ENCODE measurements around the gene SYF2. TPM values are rescaled to one million over a fixed set of nuclear protein-coding genes. Genes with fewer than 3 reads are reported as not detected.

The SYF2 gene
- polyA plus RNA-seq, 1 of the 3 experiments (the other 2 are of a cell fraction) = 31.1 TPM

DNA sequence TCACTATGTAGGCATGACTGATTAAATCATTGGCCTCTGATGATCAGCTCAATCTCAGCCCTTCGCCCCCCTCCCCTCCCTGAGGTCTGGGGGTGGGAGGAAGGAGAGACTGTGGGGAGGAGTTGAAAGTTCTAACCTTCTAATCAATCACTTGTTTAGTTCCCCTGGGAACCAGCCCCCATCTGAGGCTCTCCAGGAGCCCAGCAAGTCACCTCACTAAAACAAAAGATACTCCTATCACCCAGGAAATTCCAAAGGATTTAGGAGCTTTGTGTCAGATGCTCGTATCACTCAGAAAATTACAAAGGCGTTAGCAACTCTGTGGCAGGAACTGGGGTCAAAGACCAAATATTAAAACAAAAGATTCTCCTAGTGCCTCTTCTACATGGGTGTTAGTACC, 21.6 kb downstream of the SYF2 start:
- DNase-seq = no peak
- ChIA-PET CTCF (interaction anchor here (0.6 to 1.1 kb wide), 2 partner anchors 310 to 313 kb away, joined by 3 read pairs; no protein-coding TSS in a partner anchor), POLR2A (no interaction called here)
- 29% methylated on average over 3 of the region's 3 CpGs for WGBS (ENCODE audit: low lambda C conversion rate)
- H3K36me3 ChIP-seq (replicated peaks in 1 of 2; ENCODE audit: control insufficient read depth in 1 of 2, insufficient read depth in 2 of 2, low read length in 1 of 2) = no peaks in the 10 kb centered on the region
- H3K9me3 ChIP-seq = no peaks in the 10 kb centered on the region
- no peak overlapping the region for H3K9ac ChIP-seq
- no peaks in the 10 kb centered on the region for H3K9me2 ChIP-seq
- no peaks in the 10 kb centered on the region; a peak in 1 of 4 replicates for H3K4me1 ChIP-seq (ENCODE audit: control insufficient read depth in 1 of 2, insufficient read depth in 2 of 2, low read depth in 1 of 2, low read length in 1 of 2)
- no peaks in the 10 kb centered on the region for H3F3A ChIP-seq (replicated peaks; ENCODE audit: insufficient read depth)
- H2AFZ ChIP-seq (ENCODE audit: low read depth) = no peak overlapping the region
- H3K4me2 ChIP-seq = no peak overlapping the region
- H3K79me2 ChIP-seq (ENCODE audit: insufficient read depth) = no peaks in the 10 kb centered on the region
- H3K27me3 ChIP-seq (ENCODE audit: insufficient read depth) = 0 out of 2 replicates have a peak, but pooled peaks cover 4% of the 10 kb centered on the region
- H3K4me3 ChIP-seq (ENCODE audit: low read depth in 2 of 2, low read length in 1 of 2) = no peak overlapping the region
- no peaks in the 10 kb centered on the region for H4K20me1 ChIP-seq (ENCODE audit: insufficient read depth)
- TF ChIP-seq MXI1 (IDR thresholded peaks at IDR 0.05; ENCODE audit: low read depth, low read length) (no peak), SIN3A (IDR thresholded peaks at IDR 0.05; ENCODE audit: borderline replicate concordance, low read depth, low read length) (no peak)
- TF ChIP-seq, protein P1, sequence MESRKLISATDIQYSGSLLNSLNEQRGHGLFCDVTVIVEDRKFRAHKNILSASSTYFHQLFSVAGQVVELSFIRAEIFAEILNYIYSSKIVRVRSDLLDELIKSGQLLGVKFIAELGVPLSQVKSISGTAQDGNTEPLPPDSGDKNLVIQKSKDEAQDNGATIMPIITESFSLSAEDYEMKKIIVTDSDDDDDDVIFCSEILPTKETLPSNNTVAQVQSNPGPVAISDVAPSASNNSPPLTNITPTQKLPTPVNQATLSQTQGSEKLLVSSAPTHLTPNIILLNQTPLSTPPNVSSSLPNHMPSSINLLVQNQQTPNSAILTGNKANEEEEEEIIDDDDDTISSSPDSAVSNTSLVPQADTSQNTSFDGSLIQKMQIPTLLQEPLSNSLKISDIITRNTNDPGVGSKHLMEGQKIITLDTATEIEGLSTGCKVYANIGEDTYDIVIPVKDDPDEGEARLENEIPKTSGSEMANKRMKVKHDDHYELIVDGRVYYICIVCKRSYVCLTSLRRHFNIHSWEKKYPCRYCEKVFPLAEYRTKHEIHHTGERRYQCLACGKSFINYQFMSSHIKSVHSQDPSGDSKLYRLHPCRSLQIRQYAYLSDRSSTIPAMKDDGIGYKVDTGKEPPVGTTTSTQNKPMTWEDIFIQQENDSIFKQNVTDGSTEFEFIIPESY (IDR thresholded peaks at IDR 0.05; ENCODE audit: borderline replicate concordance, low read depth) = no peak
- no peak overlapping the region for H3K27ac ChIP-seq (ENCODE audit: low read depth in 2 of 2, low read length in 1 of 2)

DNA sequence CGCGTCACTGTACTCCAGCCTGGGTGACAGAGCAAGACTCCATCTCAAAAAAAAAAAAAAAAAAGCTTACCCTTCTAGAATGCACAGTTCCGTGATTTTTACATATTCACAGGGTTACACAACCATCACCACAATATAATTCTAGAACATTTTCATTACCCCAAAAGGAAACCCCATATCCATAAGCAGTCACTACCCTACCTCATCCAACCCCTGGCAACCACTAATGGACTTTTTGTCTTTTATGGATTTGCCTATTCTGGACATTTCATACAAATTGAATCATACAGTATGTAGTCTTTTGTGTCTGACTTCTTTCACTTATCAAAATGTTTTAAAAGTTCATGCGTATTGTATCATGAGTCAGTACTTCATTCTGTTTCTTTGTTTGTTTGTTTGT, 22.8 kb downstream of the SYF2 start:
- H3K79me2 ChIP-seq (ENCODE audit: insufficient read depth) = no peaks in the 10 kb centered on the region
- no peaks in the 10 kb centered on the region for H3F3A ChIP-seq (replicated peaks; ENCODE audit: insufficient read depth)
- no peak overlapping the region for H3K27ac ChIP-seq (ENCODE audit: low read depth in 2 of 2, low read length in 1 of 2)
- CTCF ChIA-PET = interaction anchor here (1.1 kb wide), 1 partner anchor 312 kb away, joined by 3 read pairs; no protein-coding TSS in a partner anchor
- peaks cover 4% of the 10 kb centered on the region; the same call in 1 of the 2 replicates for H3K27me3 ChIP-seq (ENCODE audit: insufficient read depth)
- no peaks in the 10 kb centered on the region for H3K9me3 ChIP-seq
- H3K4me1 ChIP-seq (ENCODE audit: control insufficient read depth in 1 of 2, insufficient read depth in 2 of 2, low read depth in 1 of 2, low read length in 1 of 2) = no peaks in the 10 kb centered on the region; a peak in 1 of 4 replicates
- no peak overlapping the region for H3K4me2 ChIP-seq
- 86% methylated on average over 4 of the region's 4 CpGs for WGBS (ENCODE audit: low lambda C conversion rate)
- H3K9ac ChIP-seq = no peak overlapping the region
- no peak overlapping the region for H3K4me3 ChIP-seq (ENCODE audit: low read depth in 2 of 2, low read length in 1 of 2)
- no peaks in the 10 kb centered on the region for H3K9me2 ChIP-seq
- POLR2A ChIA-PET = no interaction called here
- no peaks in the 10 kb centered on the region for H3K36me3 ChIP-seq (replicated peaks in 1 of 2; ENCODE audit: control insufficient read depth in 1 of 2, insufficient read depth in 2 of 2, low read length in 1 of 2)
- DNase-seq = no peak
- no peaks in the 10 kb centered on the region for H4K20me1 ChIP-seq (ENCODE audit: insufficient read depth)
- H2AFZ ChIP-seq (ENCODE audit: low read depth) = no peak overlapping the region
- TF ChIP-seq NRF1 (IDR thresholded peaks at IDR 0.05; ENCODE audit: low read depth, low read length) (no peak), FOXJ3 (CRISPR knock-in tag; IDR thresholded peaks at IDR 0.05) (no peak), MXI1 (IDR thresholded peaks at IDR 0.05; ENCODE audit: low read depth, low read length) (no peak), YY1 (IDR thresholded peaks at IDR 0.05; ENCODE audit: low read depth) (no peak), RXRA (IDR thresholded peaks at IDR 0.05; ENCODE audit: borderline replicate concordance, low read depth) (no peak), CHD2 (IDR thresholded peaks at IDR 0.05; ENCODE audit: low read length, partially characterized antibody) (no peak), GABPA (IDR thresholded peaks at IDR 0.05; ENCODE audit: low read depth) (no peak), JUND (IDR thresholded peaks at IDR 0.05) (no peak), RFX5 (IDR thresholded peaks at IDR 0.05; ENCODE audit: low read length) (no peak), SIN3A (IDR thresholded peaks at IDR 0.05; ENCODE audit: borderline replicate concordance, low read depth, low read length) (no peak), MEF2A (IDR thresholded peaks at IDR 0.05; ENCODE audit: borderline replicate concordance, low read depth) (no peak), EP300 (IDR thresholded peaks at IDR 0.05; ENCODE audit: borderline replicate concordance in 1 of 2, low read depth in 1 of 2, low read length in 1 of 2) (no peak), SMC3 (IDR thresholded peaks at IDR 0.05; ENCODE audit: low read depth, low read length) (no peak)
- TF ChIP-seq, protein P2, sequence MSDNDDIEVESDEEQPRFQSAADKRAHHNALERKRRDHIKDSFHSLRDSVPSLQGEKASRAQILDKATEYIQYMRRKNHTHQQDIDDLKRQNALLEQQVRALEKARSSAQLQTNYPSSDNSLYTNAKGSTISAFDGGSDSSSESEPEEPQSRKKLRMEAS (IDR thresholded peaks at IDR 0.05; ENCODE audit: low read depth) = no peak
- TF ChIP-seq, protein P3, sequence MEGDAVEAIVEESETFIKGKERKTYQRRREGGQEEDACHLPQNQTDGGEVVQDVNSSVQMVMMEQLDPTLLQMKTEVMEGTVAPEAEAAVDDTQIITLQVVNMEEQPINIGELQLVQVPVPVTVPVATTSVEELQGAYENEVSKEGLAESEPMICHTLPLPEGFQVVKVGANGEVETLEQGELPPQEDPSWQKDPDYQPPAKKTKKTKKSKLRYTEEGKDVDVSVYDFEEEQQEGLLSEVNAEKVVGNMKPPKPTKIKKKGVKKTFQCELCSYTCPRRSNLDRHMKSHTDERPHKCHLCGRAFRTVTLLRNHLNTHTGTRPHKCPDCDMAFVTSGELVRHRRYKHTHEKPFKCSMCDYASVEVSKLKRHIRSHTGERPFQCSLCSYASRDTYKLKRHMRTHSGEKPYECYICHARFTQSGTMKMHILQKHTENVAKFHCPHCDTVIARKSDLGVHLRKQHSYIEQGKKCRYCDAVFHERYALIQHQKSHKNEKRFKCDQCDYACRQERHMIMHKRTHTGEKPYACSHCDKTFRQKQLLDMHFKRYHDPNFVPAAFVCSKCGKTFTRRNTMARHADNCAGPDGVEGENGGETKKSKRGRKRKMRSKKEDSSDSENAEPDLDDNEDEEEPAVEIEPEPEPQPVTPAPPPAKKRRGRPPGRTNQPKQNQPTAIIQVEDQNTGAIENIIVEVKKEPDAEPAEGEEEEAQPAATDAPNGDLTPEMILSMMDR (IDR thresholded peaks at IDR 0.05) = no peak
- TF ChIP-seq, protein P1 (IDR thresholded peaks at IDR 0.05; ENCODE audit: borderline replicate concordance, low read depth) = no peak
- TF ChIP-seq, protein P4, sequence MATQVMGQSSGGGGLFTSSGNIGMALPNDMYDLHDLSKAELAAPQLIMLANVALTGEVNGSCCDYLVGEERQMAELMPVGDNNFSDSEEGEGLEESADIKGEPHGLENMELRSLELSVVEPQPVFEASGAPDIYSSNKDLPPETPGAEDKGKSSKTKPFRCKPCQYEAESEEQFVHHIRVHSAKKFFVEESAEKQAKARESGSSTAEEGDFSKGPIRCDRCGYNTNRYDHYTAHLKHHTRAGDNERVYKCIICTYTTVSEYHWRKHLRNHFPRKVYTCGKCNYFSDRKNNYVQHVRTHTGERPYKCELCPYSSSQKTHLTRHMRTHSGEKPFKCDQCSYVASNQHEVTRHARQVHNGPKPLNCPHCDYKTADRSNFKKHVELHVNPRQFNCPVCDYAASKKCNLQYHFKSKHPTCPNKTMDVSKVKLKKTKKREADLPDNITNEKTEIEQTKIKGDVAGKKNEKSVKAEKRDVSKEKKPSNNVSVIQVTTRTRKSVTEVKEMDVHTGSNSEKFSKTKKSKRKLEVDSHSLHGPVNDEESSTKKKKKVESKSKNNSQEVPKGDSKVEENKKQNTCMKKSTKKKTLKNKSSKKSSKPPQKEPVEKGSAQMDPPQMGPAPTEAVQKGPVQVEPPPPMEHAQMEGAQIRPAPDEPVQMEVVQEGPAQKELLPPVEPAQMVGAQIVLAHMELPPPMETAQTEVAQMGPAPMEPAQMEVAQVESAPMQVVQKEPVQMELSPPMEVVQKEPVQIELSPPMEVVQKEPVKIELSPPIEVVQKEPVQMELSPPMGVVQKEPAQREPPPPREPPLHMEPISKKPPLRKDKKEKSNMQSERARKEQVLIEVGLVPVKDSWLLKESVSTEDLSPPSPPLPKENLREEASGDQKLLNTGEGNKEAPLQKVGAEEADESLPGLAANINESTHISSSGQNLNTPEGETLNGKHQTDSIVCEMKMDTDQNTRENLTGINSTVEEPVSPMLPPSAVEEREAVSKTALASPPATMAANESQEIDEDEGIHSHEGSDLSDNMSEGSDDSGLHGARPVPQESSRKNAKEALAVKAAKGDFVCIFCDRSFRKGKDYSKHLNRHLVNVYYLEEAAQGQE (IDR thresholded peaks at IDR 0.05; ENCODE audit: low read depth, low read length) = no peak
